Endothelial cell of umbilical vein (primary cell): ENCODE results near the gene THG1L. TPM values are rescaled to one million over a fixed set of nuclear protein-coding genes. Genes with fewer than 3 reads are reported as not detected.

Experiments used
- BruUV-seq: library from RNA; stranded (reverse); fragments of 400-500 nt; replicated peaks from 2 replicates; lab custom pipeline; 2021; lab: Mats Ljungman, UMichigan
- CTCF ChIA-PET: fragments of 300-600, 350-600 bp; sonication (Branson Sonifier 250); formaldehyde crosslinking; loops from one replicate; lab custom pipeline; 2021; ENCODE audit warnings: antibody characterized with exemption, inconsistent platforms; lab: Charles Lee
- POLR2A ChIA-PET: fragments of 300-600, 350-600 bp; sonication (Branson Sonifier 250); formaldehyde crosslinking; loops from one replicate; lab custom pipeline; 2021; ENCODE audit warnings: antibody characterized with exemption, inconsistent platforms; lab: Charles Lee
- DNase-seq: peaks from one replicate; pipeline ENCODE4 v3.0.0-alpha.2; 2011; ENCODE audit warnings: low read depth, low spot score
- FAIRE-seq: peaks from 2 replicates; lab custom pipeline; 2011; peaks lifted over from hg19 to GRCh38; lab: Jason Lieb, UNC
- H2AFZ ChIP-seq: 2 replicates; pipeline ENCODE4 v1.6.0; 2012; ENCODE audit warnings: low read depth, low read length, control low read depth, inconsistent platforms
- H3K27ac ChIP-seq: 2 replicates; pipeline ENCODE4 v1.5.1; 2011; ENCODE audit warnings: low read depth, mild to moderate bottlenecking, control low read depth, low read length, moderate library complexity; ENCODE audit not compliant: insufficient read depth
- H3K27me3 ChIP-seq, 2 experiments: 2 replicates each; pipeline versions ENCODE4 v1.6.0 to v1.6.1; 2011; ENCODE audit warnings: low read length in 2 of 2, mixed read lengths in 1 of 2; ENCODE audit not compliant: control insufficient read depth in 2 of 2, insufficient read depth in 2 of 2
- H3K36me3 ChIP-seq, 2 experiments: 2 replicates in 1 of 2; 3 replicates in 1 of 2; pipeline ENCODE4 v1.5.1; 2011; ENCODE audit warnings: low read length in 2 of 2, mild to moderate bottlenecking in 1 of 2, moderate library complexity in 1 of 2; ENCODE audit not compliant: control insufficient read depth in 2 of 2, insufficient read depth in 2 of 2; ENCODE audit errors: extremely low read depth in 1 of 2
- H3K4me1 ChIP-seq: 3 replicates; pipeline ENCODE4 v1.5.1; 2011; ENCODE audit warnings: mild to moderate bottlenecking, low read length; ENCODE audit not compliant: control insufficient read depth, insufficient read depth; ENCODE audit errors: extremely low read depth
- H3K4me2 ChIP-seq: 2 replicates; pipeline ENCODE4 v1.6.1; 2011; ENCODE audit warnings: low read length, control low read depth, mixed read lengths; ENCODE audit not compliant: insufficient read depth
- H3K4me3 ChIP-seq, 3 experiments: fragments of 200-600 bp in 1 of 3; sonication (generic), shearing (Covaris generic) in 1 of 3; replicated peaks in 1 of 3; 2 replicates each; pipeline ENCODE4 v1.5.1; 2011 to 2016; ENCODE audit warnings: control low read depth in 3 of 3, low read length in 3 of 3, mild to moderate bottlenecking in 2 of 3, inconsistent platforms in 1 of 3, low read depth in 1 of 3, moderate library complexity in 1 of 3; ENCODE audit not compliant: insufficient read depth in 1 of 3
- H3K79me2 ChIP-seq: 2 replicates; pipeline ENCODE4 v1.6.0; 2012; ENCODE audit warnings: low read length, inconsistent platforms; ENCODE audit not compliant: control insufficient read depth, insufficient read depth
- H3K9ac ChIP-seq: replicated peaks from 2 replicates; pipeline ENCODE3; 2011; ENCODE audit warnings: low read length, control low read depth; ENCODE audit not compliant: insufficient read depth; ENCODE audit errors: extremely low read depth
- H3K9me1 ChIP-seq: replicated peaks from 3 replicates; pipeline ENCODE4 v1.6.0; 2011; ENCODE audit warnings: mild to moderate bottlenecking, low read length; ENCODE audit not compliant: control insufficient read depth, insufficient read depth; ENCODE audit errors: extremely low read depth
- H3K9me3 ChIP-seq: replicated peaks from 2 replicates; pipeline ENCODE4 v1.5.1; 2012; ENCODE audit warnings: low read length, inconsistent platforms; ENCODE audit not compliant: control insufficient read depth, insufficient read depth
- H4K20me1 ChIP-seq: replicated peaks from 2 replicates; pipeline ENCODE3; 2011; ENCODE audit warnings: mild to moderate bottlenecking, low read length; ENCODE audit not compliant: control insufficient read depth, insufficient read depth; ENCODE audit errors: extremely low read depth
- EZH2 ChIP-seq: IDR thresholded peaks from 2 replicates; pipeline ENCODE4 v1.6.1; 2012; ENCODE audit warnings: borderline replicate concordance, low read depth, mild to moderate bottlenecking, moderate library complexity, low read length, inconsistent platforms; ENCODE audit not compliant: severe bottlenecking
- FOS ChIP-seq: IDR thresholded peaks from 2 replicates; pipeline ENCODE4 v1.6.1; 2011; ENCODE audit warnings: mild to moderate bottlenecking, low read length, moderate library complexity, borderline replicate concordance; ENCODE audit not compliant: insufficient read depth
- GATA2 ChIP-seq: IDR thresholded peaks from 2 replicates; pipeline ENCODE4 v1.7.0; 2011; ENCODE audit warnings: low read depth, mild to moderate bottlenecking, moderate library complexity, mixed read lengths, low read length; ENCODE audit not compliant: insufficient read length, insufficient read depth
- JUN ChIP-seq: IDR thresholded peaks from 2 replicates; pipeline ENCODE4 v1.6.1; 2011; ENCODE audit warnings: borderline replicate concordance, low read depth; ENCODE audit not compliant: insufficient read length, insufficient read depth
- MYC ChIP-seq: IDR thresholded peaks from one replicate; pipeline ENCODE4 v1.6.1; 2011; ENCODE audit warnings: mild to moderate bottlenecking, low read depth, low read length
- POLR2A ChIP-seq: IDR thresholded peaks from 2 replicates; pipeline ENCODE4 v1.6.1; 2012; ENCODE audit warnings: low read depth, mild to moderate bottlenecking, control low read depth, low read length
- POLR2AphosphoS5 ChIP-seq: IDR thresholded peaks from 2 replicates; pipeline ENCODE4 v1.6.1; 2012; ENCODE audit warnings: low read depth, mild to moderate bottlenecking, control low read depth, low read length, moderate library complexity; ENCODE audit not compliant: insufficient read depth
- dilution Hi-C: fragments of 300-500 bp; cut with MboI; formaldehyde crosslinking; loops from one replicate; pipeline ENCODE4 v1.15.0; 2019; ENCODE audit warnings: low sequenced_read_pairs; ENCODE audit not compliant: extremely low pct_ligation_motif_present
- intact Hi-C: fragments of 100-400 bp; cut with micrococcal nuclease; formaldehyde crosslinking; loops from one replicate; pipeline ENCODE4 v1.10.0; 2022
- polyA plus RNA-seq, 4 experiments: library from polyadenylated mRNA; depleted of rRNA in 3 of 4; stranded (reverse) in 3 of 4; unstranded in 1 of 4; fragments of >200 nt; gene quantifications; 2 replicates each; pipeline versions ENCODE4 v1.2.1 to v1.2.3, GENCODE V29; 2011 to 2012; ENCODE audit warnings: missing spikeins in 1 of 4
- total RNA-seq: library from RNA; stranded (reverse); gene quantifications from 2 replicates; pipeline ENCODE4 v1.2.3, GENCODE V29; 2021
- TF ChIP-seq, protein P1 (sequence below): IDR thresholded peaks from 2 replicates; pipeline ENCODE4 v1.6.1; 2011; ENCODE audit not compliant: insufficient read depth, insufficient read length
- TF ChIP-seq, protein P2 (sequence below), 2 donors: IDR thresholded peaks; 1 replicate in 1 of 2; 2 replicates in 1 of 2; pipeline ENCODE4 v1.5.1; 2011; ENCODE audit warnings: low read length in 2 of 2, mild to moderate bottlenecking in 2 of 2, moderate library complexity in 2 of 2, control low read depth in 1 of 2, inconsistent platforms in 1 of 2, low read depth in 1 of 2; ENCODE audit not compliant: insufficient read depth in 1 of 2; ENCODE audit errors: extremely low read depth in 1 of 2

THG1L gene
- total and polyA plus RNA-seq, 2 donors (not counting 3 experiments of a cell fraction or from before 2014, with no cell fraction given), result 4.4 to 7.6 TPM

DNA sequence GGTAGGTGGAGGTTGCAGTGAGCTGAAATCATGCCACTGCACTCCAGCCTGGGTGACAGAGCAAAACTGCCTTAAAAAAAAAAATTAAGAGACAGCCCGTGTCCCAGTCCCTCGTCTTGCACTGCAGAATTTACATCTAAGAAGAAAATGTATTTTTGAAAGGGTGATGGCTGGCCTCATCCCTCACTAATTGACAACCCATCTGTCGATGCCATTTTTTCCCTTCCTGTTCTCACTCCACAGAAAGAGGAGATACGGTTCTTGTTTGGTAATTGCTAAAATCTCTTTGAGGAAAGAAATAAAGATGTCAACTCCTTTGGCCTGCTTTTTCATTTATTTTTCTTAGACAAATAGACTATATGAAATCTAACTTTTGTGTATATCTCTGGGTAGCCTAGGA is 9.9 kb downstream of the THG1L start:
- no peak overlapping the region for H2AFZ ChIP-seq
- no peak overlapping the region for H3K4me3 ChIP-seq
- intact Hi-C loops (loop anchor here (5.0 kb wide), 1 partner anchor 489 kb away; no protein-coding TSS in a partner anchor), dilution Hi-C loops (no loop called here)
- POLR2A ChIA-PET, result interaction anchor here (0.6 kb wide), 2 partner anchors 212 to 428 kb away, joined by 3 to 7 read pairs; no protein-coding TSS in a partner anchor
- no peaks in the 10 kb centered on the region for H3K27me3 ChIP-seq
- CTCF ChIA-PET, result interaction anchor here (1.2 to 2.8 kb wide), 3 partner anchors 22 to 413 kb away, joined by 3 to 15 read pairs (median 3); no protein-coding TSS in a partner anchor
- DNase-seq (no peak), FAIRE-seq (no peak)
- BruUV-seq, result no TSS peak
- no peaks in the 10 kb centered on the region for H3K36me3 ChIP-seq
- H3K27ac ChIP-seq, result no peak overlapping the region
- H3K9me1 ChIP-seq, result no peaks in the 10 kb centered on the region
- TF ChIP-seq POLR2AphosphoS5, result no peak
- no peak for TF ChIP-seq MYC
- TF ChIP-seq, protein P1, sequence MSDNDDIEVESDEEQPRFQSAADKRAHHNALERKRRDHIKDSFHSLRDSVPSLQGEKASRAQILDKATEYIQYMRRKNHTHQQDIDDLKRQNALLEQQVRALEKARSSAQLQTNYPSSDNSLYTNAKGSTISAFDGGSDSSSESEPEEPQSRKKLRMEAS, result no peak
- no peak overlapping the region for H3K9ac ChIP-seq
- no peaks in the 10 kb centered on the region for H4K20me1 ChIP-seq
- no peaks in the 10 kb centered on the region for H3K9me3 ChIP-seq
- peaks cover 14% of the 10 kb centered on the region for H3K4me1 ChIP-seq
- H3K4me2 ChIP-seq, result no peak overlapping the region
- peaks cover 10% of the 10 kb centered on the region for H3K79me2 ChIP-seq

DNA sequence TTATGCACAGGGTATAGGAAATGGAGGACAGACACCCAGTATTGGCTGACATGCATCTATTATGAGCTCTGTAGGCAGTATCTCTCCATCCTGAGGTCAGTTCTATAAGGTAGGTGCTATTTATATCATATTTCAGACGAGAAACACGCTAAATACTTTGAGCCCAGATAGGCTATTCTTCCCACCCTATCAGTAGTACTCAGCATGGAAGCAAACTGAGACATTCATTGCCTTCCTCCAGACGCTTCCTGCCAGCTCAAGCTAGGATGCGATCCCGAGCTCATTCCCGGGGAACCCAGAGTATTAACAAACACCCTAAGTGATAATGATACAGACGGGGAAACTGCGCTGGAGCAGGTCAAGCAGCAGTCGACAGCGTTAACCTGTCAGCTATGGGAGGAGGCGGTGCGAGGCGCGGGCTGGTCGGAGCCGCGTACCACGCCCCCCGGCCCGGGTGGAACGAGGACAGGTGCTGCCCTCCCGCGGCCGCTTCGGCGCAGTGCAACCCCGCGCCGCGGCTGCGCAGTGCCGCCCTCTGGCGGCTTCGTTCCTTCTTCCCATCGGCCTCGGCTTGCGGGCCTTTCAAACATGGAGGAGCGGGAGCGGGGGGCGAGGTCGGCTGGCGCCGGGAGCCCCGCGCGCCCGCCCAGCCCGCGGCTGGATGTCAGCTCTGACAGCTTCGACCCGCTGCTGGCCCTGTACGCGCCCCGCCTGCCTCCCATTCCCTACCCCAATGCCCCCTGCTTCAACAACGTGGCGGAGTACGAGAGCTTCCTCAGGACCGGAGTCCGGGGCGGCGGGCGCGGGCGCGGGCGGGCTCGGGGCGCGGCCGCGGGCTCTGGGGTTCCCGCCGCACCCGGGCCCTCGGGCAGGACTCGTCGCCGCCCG is 12.2 kb downstream of the THG1L start, which contains the start of gene LSM11:
Gene LSM11 (plus strand): TSS at position 550 of the 888 bp plus-strand sequence. CDS start 39 bp downstream, at position 589.
- H3K36me3 ChIP-seq, result no peaks in the 10 kb centered on the region
- peak; percentile 93 for FAIRE-seq
- H3K4me1 ChIP-seq, result peaks cover 14% of the 10 kb centered on the region
- CTCF ChIA-PET, result interaction anchor here (0.6 to 3.2 kb wide), 47 partner anchors 9 to 1364 kb away, joined by 3 to 69 read pairs (median 4); partner anchors contain the start of gene THG1L
- intact Hi-C loops, result loop anchor here (1.0 to 5.0 kb wide), 11 partner anchors 12 to 491 kb away; partner anchors contain the start of genes C5orf52 and THG1L
- H3K9me3 ChIP-seq, result no peaks in the 10 kb centered on the region
- peak within 1 kb of the TSS; percentile 97 for H2AFZ ChIP-seq
- TF ChIP-seq, protein P2, sequence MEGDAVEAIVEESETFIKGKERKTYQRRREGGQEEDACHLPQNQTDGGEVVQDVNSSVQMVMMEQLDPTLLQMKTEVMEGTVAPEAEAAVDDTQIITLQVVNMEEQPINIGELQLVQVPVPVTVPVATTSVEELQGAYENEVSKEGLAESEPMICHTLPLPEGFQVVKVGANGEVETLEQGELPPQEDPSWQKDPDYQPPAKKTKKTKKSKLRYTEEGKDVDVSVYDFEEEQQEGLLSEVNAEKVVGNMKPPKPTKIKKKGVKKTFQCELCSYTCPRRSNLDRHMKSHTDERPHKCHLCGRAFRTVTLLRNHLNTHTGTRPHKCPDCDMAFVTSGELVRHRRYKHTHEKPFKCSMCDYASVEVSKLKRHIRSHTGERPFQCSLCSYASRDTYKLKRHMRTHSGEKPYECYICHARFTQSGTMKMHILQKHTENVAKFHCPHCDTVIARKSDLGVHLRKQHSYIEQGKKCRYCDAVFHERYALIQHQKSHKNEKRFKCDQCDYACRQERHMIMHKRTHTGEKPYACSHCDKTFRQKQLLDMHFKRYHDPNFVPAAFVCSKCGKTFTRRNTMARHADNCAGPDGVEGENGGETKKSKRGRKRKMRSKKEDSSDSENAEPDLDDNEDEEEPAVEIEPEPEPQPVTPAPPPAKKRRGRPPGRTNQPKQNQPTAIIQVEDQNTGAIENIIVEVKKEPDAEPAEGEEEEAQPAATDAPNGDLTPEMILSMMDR (IDR thresholded peaks at IDR 0.05; ENCODE audit: extremely low read depth in 1 of 2, insufficient read depth in 1 of 2, low read depth in 1 of 2, low read length in 2 of 2), result peak; percentile 99
- no peak for TF ChIP-seq JUN
- TF ChIP-seq EZH2, result no peak
- no peak for TF ChIP-seq POLR2A
- TF ChIP-seq MYC, result no peak
- TF ChIP-seq FOS, result no peak
- TF ChIP-seq GATA2, result no peak
- TF ChIP-seq, protein P1, result no peak
- TF ChIP-seq POLR2AphosphoS5, result peak; percentile 51
- no peaks in the 10 kb centered on the region for H4K20me1 ChIP-seq
- H3K79me2 ChIP-seq, result peaks cover 14% of the 10 kb centered on the region
- DNase-seq, result peak; percentile 93
- dilution Hi-C loops, result no loop called here
- H3K4me2 ChIP-seq, result peak within 1 kb of the TSS; percentile 76
- peak within 1 kb of the TSS; percentile 50 for H3K9ac ChIP-seq
- H3K27ac ChIP-seq, result peak within 1 kb of the TSS; percentile 58
- POLR2A ChIA-PET, result no interaction called here
- no TSS peak for BruUV-seq
- H3K4me3 ChIP-seq, result peak within 1 kb of the TSS; percentile 57 to 67 (median 67)
- no peaks in the 10 kb centered on the region for H3K27me3 ChIP-seq
- no peaks in the 10 kb centered on the region for H3K9me1 ChIP-seq
